Stomach (tissue), 4 donors: ENCODE measurements around the gene KCNK15.

Experiments used
- CTCF ChIP-seq, 7 experiments: fragments of 450-650 bp in 4 of 7; fragments of 200-600 bp in 3 of 7; sonication (generic) in 3 of 7; IDR thresholded peaks; one replicate each; pipeline ENCODE4 v1.5.1; 2016 to 2019; ENCODE audit warnings: antibody characterized with exemption in 7 of 7, control low read depth in 2 of 7, mild to moderate bottlenecking in 1 of 7
- POLR2A ChIP-seq, 4 donors: fragments of 450-650 bp; IDR thresholded peaks; one replicate each; pipeline ENCODE4 v1.6.1; 2016; ENCODE audit warnings: antibody characterized with exemption in 4 of 4, control low read depth in 2 of 4, mild to moderate bottlenecking in 1 of 4, moderate library complexity in 1 of 4

GRCh38 chr20:44705364-44706094 lies 40.1 kb upstream of the KCNK15 start:
- TF ChIP-seq CTCF (IDR thresholded peaks at IDR 0.05) (no peak), POLR2A (IDR thresholded peaks at IDR 0.05) (no peak)
